Subcutaneous abdominal adipose tissue (tissue), 5 donors: Measurements from ENCODE around the gene ARL6.

Experiments
- H3K27ac ChIP-seq: one replicate; pipeline ENCODE4 v1.7.0; 2013; ENCODE audit warnings: low read depth, mild to moderate bottlenecking, inconsistent platforms, low read length, moderate library complexity
- H3K27me3 ChIP-seq, 5 donors: one replicate each; pipeline ENCODE4 v1.7.0; 2013; ENCODE audit warnings: low read length in 5 of 5, inconsistent platforms in 1 of 5; ENCODE audit not compliant: control insufficient read depth in 5 of 5, insufficient read depth in 4 of 5
- H3K36me3 ChIP-seq, 5 donors: one replicate each; pipeline ENCODE4 v1.7.0; 2013; ENCODE audit warnings: low read length in 5 of 5; ENCODE audit not compliant: control insufficient read depth in 5 of 5, insufficient read depth in 5 of 5
- H3K4me1 ChIP-seq, 5 donors: one replicate each; pipeline ENCODE4 v1.7.0; 2013; ENCODE audit warnings: low read length in 5 of 5, mild to moderate bottlenecking in 3 of 5, moderate library complexity in 1 of 5; ENCODE audit not compliant: control insufficient read depth in 5 of 5, insufficient read depth in 5 of 5
- H3K4me3 ChIP-seq, 5 donors: one replicate each; pipeline ENCODE4 v1.7.0; 2013; ENCODE audit warnings: low read length in 5 of 5, low read depth in 1 of 5
- H3K9ac ChIP-seq, 5 donors: one replicate each; pipeline ENCODE4 v1.7.0; 2013; ENCODE audit warnings: low read length in 5 of 5, mild to moderate bottlenecking in 4 of 5, moderate library complexity in 3 of 5
- H3K9me3 ChIP-seq, 5 donors: one replicate each; pipeline ENCODE4 v1.7.0; 2013; ENCODE audit warnings: low read length in 5 of 5; ENCODE audit not compliant: control insufficient read depth in 5 of 5
- donor health status: healthy.
- donor health status: healthy.
- donor health status: healthy.
- donor health status: healthy.
- donor health status: healthy.

The ARL6 gene

GRCh38 chr3:97765336-97765735, 778 bp downstream of the ARL6 start:
- peaks cover 0 to 21% (median 18%) of the 10 kb centered on the region in 5 donors for H3K4me1 ChIP-seq
- peaks cover 0 to 3% (median 2%) of the 10 kb centered on the region in 5 donors for H3K36me3 ChIP-seq
- no peak overlapping the region for H3K9ac ChIP-seq
- peak overlapping the region; percentile 95 to 100 (median 99) for H3K4me3 ChIP-seq
- H3K27me3 ChIP-seq: no peaks in the 10 kb centered on the region
- H3K27ac ChIP-seq: no peak overlapping the region
- no peaks in the 10 kb centered on the region for H3K9me3 ChIP-seq

GRCh38 chr3:97772926-97773325, 8.4 kb downstream of the ARL6 start:
- Histone ChIP-seq H3K9ac (no peak overlapping the region), H3K27ac (no peak overlapping the region), H3K4me3 (no peak overlapping the region), H3K9me3 (peaks cover 0 to 5% (median 0%) of the 10 kb centered on the region in 5 donors), H3K27me3 (no peaks in the 10 kb centered on the region), H3K36me3 (peaks cover 2 to 5% (median 3%) of the 10 kb centered on the region in 5 donors), H3K4me1 (no peaks in the 10 kb centered on the region)

- peaks cover 0 to 3% (median 0%) of the 10 kb centered on the region in 5 donors for H3K9me3 ChIP-seq
- H3K9ac ChIP-seq: no peak overlapping the region
- H3K27me3 ChIP-seq: no peaks in the 10 kb centered on the region
- H3K36me3 ChIP-seq: peaks cover 0 to 8% (median 0%) of the 10 kb centered on the region in 5 donors
- H3K4me1 ChIP-seq: no peaks in the 10 kb centered on the region
- no peak overlapping the region for H3K27ac ChIP-seq
- no peak overlapping the region for H3K4me3 ChIP-seq
Observed at GRCh38 chr3:97778152-97778551, 13.6 kb downstream of the ARL6 start.

GRCh38 chr3:97793420-97794019, 29.0 kb downstream of the ARL6 start:
- Histone ChIP-seq H3K4me1 (no peaks in the 10 kb centered on the region), H3K4me3 (no peak overlapping the region), H3K27ac (no peak overlapping the region), H3K9me3 (no peaks in the 10 kb centered on the region), H3K36me3 (peaks cover 0 to 4% (median 0%) of the 10 kb centered on the region in 5 donors), H3K27me3 (no peaks in the 10 kb centered on the region), H3K9ac (no peak overlapping the region)

GRCh38 chr3:97795951-97796350, 31.4 kb downstream of the ARL6 start:
- H3K9ac ChIP-seq: no peak overlapping the region
- H3K36me3 ChIP-seq: peaks cover 0 to 4% (median 0%) of the 10 kb centered on the region in 5 donors
- no peaks in the 10 kb centered on the region for H3K27me3 ChIP-seq
- H3K9me3 ChIP-seq: no peaks in the 10 kb centered on the region
- no peak overlapping the region for H3K27ac ChIP-seq
- no peaks in the 10 kb centered on the region for H3K4me1 ChIP-seq
- H3K4me3 ChIP-seq: no peak overlapping the region

GRCh38 chr3:97804471-97804870, 39.9 kb downstream of the ARL6 start:
- no peak overlapping the region for H3K27ac ChIP-seq
- no peaks in the 10 kb centered on the region for H3K9me3 ChIP-seq
- H3K36me3 ChIP-seq: peaks cover 0 to 8% (median 0%) of the 10 kb centered on the region in 5 donors
- no peak overlapping the region for H3K9ac ChIP-seq
- H3K4me3 ChIP-seq: no peak overlapping the region
- no peaks in the 10 kb centered on the region for H3K27me3 ChIP-seq
- no peaks in the 10 kb centered on the region for H3K4me1 ChIP-seq

GRCh38 chr3:97810779-97811390, 46.3 kb downstream of the ARL6 start:
- Histone ChIP-seq H3K9me3 (no peaks in the 10 kb centered on the region), H3K4me3 (no peak overlapping the region), H3K36me3 (peaks cover 0 to 3% (median 0%) of the 10 kb centered on the region in 5 donors), H3K27me3 (no peaks in the 10 kb centered on the region), H3K9ac (no peak overlapping the region), H3K27ac (no peak overlapping the region), H3K4me1 (no peaks in the 10 kb centered on the region)

GRCh38 chr3:97815149-97815917, 50.8 kb downstream of the ARL6 start:
- no peak overlapping the region for H3K9ac ChIP-seq
- no peaks in the 10 kb centered on the region for H3K9me3 ChIP-seq
- H3K27ac ChIP-seq: no peak overlapping the region
- H3K4me3 ChIP-seq: no peak overlapping the region
- H3K27me3 ChIP-seq: no peaks in the 10 kb centered on the region
- H3K36me3 ChIP-seq: peaks cover 0 to 3% (median 0%) of the 10 kb centered on the region in 5 donors
- H3K4me1 ChIP-seq: no peaks in the 10 kb centered on the region

- Histone ChIP-seq H3K4me1 (peaks cover 0 to 7% (median 7%) of the 10 kb centered on the region in 5 donors), H3K9me3 (no peaks in the 10 kb centered on the region), H3K9ac (no peak overlapping the region), H3K4me3 (no peak overlapping the region), H3K36me3 (peaks cover 0 to 3% (median 0%) of the 10 kb centered on the region in 5 donors), H3K27ac (no peak overlapping the region), H3K27me3 (no peaks in the 10 kb centered on the region)
Observed at GRCh38 chr3:97816811-97817210, 52.3 kb downstream of the ARL6 start.

- H3K9me3 ChIP-seq: no peaks in the 10 kb centered on the region
- H3K4me1 ChIP-seq: peaks cover 0 to 13% (median 7%) of the 10 kb centered on the region in 5 donors
- H3K27ac ChIP-seq: no peak overlapping the region
- H3K36me3 ChIP-seq: peaks cover 0 to 3% (median 0%) of the 10 kb centered on the region in 5 donors
- no peak overlapping the region for H3K9ac ChIP-seq
- no peaks in the 10 kb centered on the region for H3K27me3 ChIP-seq
- no peak overlapping the region for H3K4me3 ChIP-seq
Observed at GRCh38 chr3:97817965-97818364, 53.4 kb downstream of the ARL6 start.
